ENCODE results near the gene ILK. TPM values are rescaled to one million over a fixed set of nuclear protein-coding genes. Genes with fewer than 3 reads are reported as not detected.

Gene ILK
- total RNA-seq, 4 donors from 2014 or later, result 59.8 to 83.8 (median 71.5) TPM

GRCh38 chr11:6584528-6584927 is 19.0 kb upstream of the ILK start:
- no peaks in the 10 kb centered on the region for H3K36me3 ChIP-seq
- TF ChIP-seq POLR2A (IDR thresholded peaks at IDR 0.05) (no peak), EP300 (IDR thresholded peaks at IDR 0.05) (no peak), POLR2AphosphoS5 (IDR thresholded peaks at IDR 0.05) (no peak), CTCF (IDR thresholded peaks at IDR 0.05) (no peak)
- H3K27me3 ChIP-seq, result no peaks in the 10 kb centered on the region
- H3K9me3 ChIP-seq, result peaks cover 10% of the 10 kb centered on the region
- H3K4me1 ChIP-seq, result peaks cover 8% of the 10 kb centered on the region
- DNase-seq (ENCODE audit: low spot score in 2 of 2), result no peak
- H3K4me3 ChIP-seq, result no peak overlapping the region
- WGBS, result 92% methylated on average over 4 of the region's 4 CpGs
- no peak overlapping the region for H3K27ac ChIP-seq

GRCh38 chr11:6586434-6587359 is 16.9 kb upstream of the ILK start:
- WGBS, result 50% methylated on average over 13 of the region's 25 CpGs
- Histone ChIP-seq H3K4me3 (no peak overlapping the region), H3K4me1 (peaks cover 8% of the 10 kb centered on the region)

GRCh38 chr11:6587360-6587953 is 16.1 kb upstream of the ILK start:
- WGBS, result 71% methylated on average over 8 of the region's 11 CpGs

More at GRCh38 chr11:6586434-6587359, 16.9 kb upstream of the ILK start:
- no peak overlapping the region for H3K27ac ChIP-seq
- DNase-seq (ENCODE audit: low spot score in 2 of 2), result no peak
- peaks cover 10% of the 10 kb centered on the region for H3K9me3 ChIP-seq
- TF ChIP-seq CTCF (IDR thresholded peaks at IDR 0.05) (no peak), POLR2A (IDR thresholded peaks at IDR 0.05) (no peak), POLR2AphosphoS5 (IDR thresholded peaks at IDR 0.05) (no peak), EP300 (IDR thresholded peaks at IDR 0.05) (no peak)
- H3K36me3 ChIP-seq, result no peaks in the 10 kb centered on the region
- H3K27me3 ChIP-seq, result no peaks in the 10 kb centered on the region

GRCh38 chr11:6588018-6588417 is 15.6 kb upstream of the ILK start:
- H3K4me3 ChIP-seq, result no peak overlapping the region
- no peak for TF ChIP-seq EP300 (IDR thresholded peaks at IDR 0.05)
- no peak for TF ChIP-seq POLR2A (IDR thresholded peaks at IDR 0.05)
- no peak for TF ChIP-seq CTCF (IDR thresholded peaks at IDR 0.05)
- TF ChIP-seq POLR2AphosphoS5 (IDR thresholded peaks at IDR 0.05), result no peak
- no peak for DNase-seq (ENCODE audit: low spot score in 2 of 2)

More at GRCh38 chr11:6587360-6587953, 16.1 kb upstream of the ILK start:
- Histone ChIP-seq H3K36me3 (peaks cover 6% of the 10 kb centered on the region), H3K4me1 (peaks cover 8% of the 10 kb centered on the region), H3K27ac (no peak overlapping the region), H3K9me3 (peaks cover 7% of the 10 kb centered on the region), H3K27me3 (no peaks in the 10 kb centered on the region), H3K4me3 (no peak overlapping the region)
- no peak for TF ChIP-seq POLR2AphosphoS5 (IDR thresholded peaks at IDR 0.05)
- TF ChIP-seq POLR2A (IDR thresholded peaks at IDR 0.05), result no peak
- no peak for TF ChIP-seq CTCF (IDR thresholded peaks at IDR 0.05)
- TF ChIP-seq EP300 (IDR thresholded peaks at IDR 0.05), result no peak
- no peak for DNase-seq (ENCODE audit: low spot score in 2 of 2)

More at GRCh38 chr11:6588018-6588417, 15.6 kb upstream of the ILK start:
- H3K9me3 ChIP-seq, result peaks cover 6% of the 10 kb centered on the region
- H3K36me3 ChIP-seq, result peaks cover 10% of the 10 kb centered on the region
- 75% methylated on average over 1 of the region's 1 CpG for WGBS
- H3K27ac ChIP-seq, result no peak overlapping the region
- H3K4me1 ChIP-seq, result peaks cover 8% of the 10 kb centered on the region
- no peaks in the 10 kb centered on the region for H3K27me3 ChIP-seq

Data from suprapubic skin (tissue), 4 donors.